HEK293 (cell line): ENCODE results near the gene CD82.
A peak's percentile ranks its signal among the peaks of the same experiment; 100 is the strongest.

Experiments used
- CTCF ChIA-PET: fragments of 350-600 bp; formaldehyde crosslinking; extraction: SDS; loops from one replicate; lab custom pipeline; 2021; ENCODE audit warnings: antibody characterized with exemption; lab: Yijun Ruan, JAX
- POLR2A ChIA-PET: fragments of 300-600 bp; formaldehyde crosslinking; extraction: SDS; loops from one replicate; lab custom pipeline; 2020; ENCODE audit warnings: antibody characterized with exemption, inconsistent platforms; lab: Yijun Ruan, JAX
- H3K27ac ChIP-seq: fragments of 200-500 bp; sonication (Bioruptor generic); 2 replicates; pipeline ENCODE4 v1.5.1; 2014; ENCODE audit warnings: low read depth, low read length, control low read depth, inconsistent platforms; ENCODE audit errors: extremely low read depth
- H3K36me3 ChIP-seq, 2 experiments: fragments of 200-500 bp in 1 of 2; sonication (Bioruptor generic) in 1 of 2; 1 replicate in 1 of 2; 2 replicates in 1 of 2; pipeline ENCODE4 v1.5.1; 2014 to 2017; ENCODE audit warnings: inconsistent platforms in 2 of 2, low read length in 2 of 2; ENCODE audit not compliant: control insufficient read depth in 2 of 2, insufficient read depth in 1 of 2
- H3K4me1 ChIP-seq: fragments of 200-500 bp; sonication (Bioruptor generic); 2 replicates; pipeline ENCODE4 v1.5.1; 2014; ENCODE audit warnings: mild to moderate bottlenecking, low read length, inconsistent platforms; ENCODE audit not compliant: control insufficient read depth, insufficient read depth
- H3K4me3 ChIP-seq: 2 replicates; pipeline ENCODE4 v1.5.1; 2011; ENCODE audit warnings: low read depth, mild to moderate bottlenecking, control low read depth, low read length, moderate library complexity
- H3K9me3 ChIP-seq: fragments of 200-500 bp; sonication (Bioruptor generic); 2 replicates; pipeline ENCODE4 v1.5.1; 2014; ENCODE audit warnings: low read depth, low read length, inconsistent platforms; ENCODE audit not compliant: control insufficient read depth, insufficient read depth
- BCL11B ChIP-seq: fragments of 450-650 bp; formaldehyde crosslinking; IDR thresholded peaks from 2 replicates; pipeline ENCODE4 v1.5.1; 2016; ENCODE audit warnings: low read depth, missing biosample characterization, missing genetic modification characterization
- FEZF1 ChIP-seq: fragments of 450-650 bp; formaldehyde crosslinking; IDR thresholded peaks from 2 replicates; pipeline ENCODE4 v1.5.1; 2016; ENCODE audit warnings: missing biosample characterization, missing genetic modification characterization
- KLF7 ChIP-seq: fragments of 450-650 bp; formaldehyde crosslinking; IDR thresholded peaks from 2 replicates; pipeline ENCODE4 v1.5.1; 2016; ENCODE audit warnings: missing biosample characterization, missing genetic modification characterization, borderline replicate concordance
- REPIN1 ChIP-seq: fragments of 450-650 bp; formaldehyde crosslinking; IDR thresholded peaks from 2 replicates; pipeline ENCODE4 v1.5.1; 2017; ENCODE audit warnings: missing biosample characterization, missing genetic modification characterization, low read depth
- SP2 ChIP-seq: fragments of 450-650 bp; formaldehyde crosslinking; IDR thresholded peaks from 2 replicates; pipeline ENCODE4 v1.5.1; 2016; ENCODE audit warnings: missing biosample characterization, missing genetic modification characterization
- ZEB2 ChIP-seq: fragments of 450-650 bp; formaldehyde crosslinking; IDR thresholded peaks from 2 replicates; pipeline ENCODE4 v1.5.1; 2016; ENCODE audit warnings: missing biosample characterization, missing genetic modification characterization
- ZFHX2 ChIP-seq: fragments of 450-650 bp; formaldehyde crosslinking; conservative IDR thresholded peaks from 2 replicates; pipeline ENCODE4 v1.5.1; 2016; ENCODE audit warnings: missing biosample characterization, missing genetic modification characterization
- ZNF132 ChIP-seq: fragments of 450-650 bp; formaldehyde crosslinking; IDR thresholded peaks from 2 replicates; pipeline ENCODE4 v1.5.1; 2017; ENCODE audit warnings: missing biosample characterization, missing genetic modification characterization, borderline replicate concordance
- ZNF133 ChIP-seq: fragments of 450-650 bp; formaldehyde crosslinking; IDR thresholded peaks from 2 replicates; pipeline ENCODE4 v1.5.1; 2016; ENCODE audit warnings: missing biosample characterization, missing genetic modification characterization
- ZNF174 ChIP-seq: fragments of 450-650 bp; formaldehyde crosslinking; IDR thresholded peaks from 2 replicates; pipeline ENCODE4 v1.5.0; 2017; ENCODE audit warnings: missing biosample characterization, mild to moderate bottlenecking, missing genetic modification characterization
- ZNF211 ChIP-seq: fragments of 450-650 bp; formaldehyde crosslinking; IDR thresholded peaks from 2 replicates; pipeline ENCODE4 v1.5.1; 2016; ENCODE audit warnings: low read depth, missing biosample characterization, missing genetic modification characterization
- ZNF350 ChIP-seq: fragments of 450-650 bp; formaldehyde crosslinking; IDR thresholded peaks from 2 replicates; pipeline ENCODE4 v1.5.0; 2017; ENCODE audit warnings: missing biosample characterization, mild to moderate bottlenecking, missing genetic modification characterization
- ZNF747 ChIP-seq: fragments of 450-650 bp; formaldehyde crosslinking; IDR thresholded peaks from 2 replicates; pipeline ENCODE4 v1.5.1; 2016; ENCODE audit warnings: missing biosample characterization, missing genetic modification characterization
- TF ChIP-seq, protein P1 (sequence below): fragments of 450-650 bp; formaldehyde crosslinking; IDR thresholded peaks from 2 replicates; pipeline ENCODE4 v1.5.1; 2016; ENCODE audit warnings: missing biosample characterization, missing genetic modification characterization
- TF ChIP-seq, protein P2 (sequence below): fragments of 450-650 bp; formaldehyde crosslinking; IDR thresholded peaks from 2 replicates; pipeline ENCODE4 v1.5.1; 2016; ENCODE audit warnings: missing biosample characterization, missing genetic modification characterization
- TF ChIP-seq, protein P3 (sequence below): fragments of 450-650 bp; formaldehyde crosslinking; IDR thresholded peaks from 2 replicates; pipeline ENCODE4 v1.5.1; 2016; ENCODE audit warnings: missing biosample characterization, missing genetic modification characterization
- TF ChIP-seq, protein P4 (sequence below): fragments of 450-650 bp; formaldehyde crosslinking; IDR thresholded peaks from 2 replicates; pipeline ENCODE4 v1.5.0; 2017; ENCODE audit warnings: missing biosample characterization, missing genetic modification characterization, borderline replicate concordance
- TF ChIP-seq, protein P5 (sequence below): fragments of 450-650 bp; formaldehyde crosslinking; IDR thresholded peaks from 2 replicates; pipeline ENCODE4 v1.5.1; 2017; ENCODE audit warnings: missing biosample characterization, missing genetic modification characterization

Gene CD82

DNA sequence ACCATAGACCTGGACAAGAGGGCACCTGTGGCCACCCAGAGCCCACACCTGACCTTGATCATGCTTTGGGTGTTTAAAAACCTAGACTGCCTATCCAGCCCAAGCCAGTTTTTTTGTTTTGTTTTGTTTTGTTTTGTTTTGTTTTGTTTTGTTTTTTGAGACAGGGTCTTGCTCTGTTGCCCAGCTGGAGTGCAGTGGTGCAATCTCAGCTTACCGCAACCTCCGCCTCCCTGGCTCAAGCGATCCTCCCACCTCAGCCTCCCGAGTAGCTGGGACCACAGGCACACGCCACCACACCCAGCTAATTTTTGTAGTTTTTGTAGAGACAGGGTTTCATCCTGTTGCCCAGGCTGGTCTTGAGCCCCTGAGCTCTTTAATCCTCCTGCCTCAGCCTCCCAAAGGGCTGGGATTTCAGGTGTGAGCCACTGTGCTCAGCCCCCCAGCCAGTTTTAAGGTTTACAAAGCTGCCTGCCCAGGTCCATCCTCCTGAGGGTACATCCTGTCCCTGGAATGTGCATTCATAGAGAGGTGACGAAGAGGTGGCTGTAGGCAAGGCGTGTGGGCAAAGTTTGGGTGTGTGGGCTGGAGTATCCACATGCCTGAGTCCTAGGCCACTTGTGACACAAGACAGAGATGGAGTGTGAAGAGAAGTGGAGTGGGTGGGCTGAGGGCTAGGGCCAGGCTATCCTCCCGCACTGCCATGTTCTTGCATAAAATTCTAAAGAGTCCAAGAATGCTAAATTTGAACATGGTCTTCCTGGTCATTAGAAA, 3.3 kb upstream of the CD82 start (continued):
- TF ChIP-seq SP2 (tag by site-specific recombination) (no peak), ZNF132 (tag by site-specific recombination) (no peak), ZFHX2 (tag by site-specific recombination) (peak; percentile 80)
- TF ChIP-seq, all 188 proteins: peak for 2

DNA sequence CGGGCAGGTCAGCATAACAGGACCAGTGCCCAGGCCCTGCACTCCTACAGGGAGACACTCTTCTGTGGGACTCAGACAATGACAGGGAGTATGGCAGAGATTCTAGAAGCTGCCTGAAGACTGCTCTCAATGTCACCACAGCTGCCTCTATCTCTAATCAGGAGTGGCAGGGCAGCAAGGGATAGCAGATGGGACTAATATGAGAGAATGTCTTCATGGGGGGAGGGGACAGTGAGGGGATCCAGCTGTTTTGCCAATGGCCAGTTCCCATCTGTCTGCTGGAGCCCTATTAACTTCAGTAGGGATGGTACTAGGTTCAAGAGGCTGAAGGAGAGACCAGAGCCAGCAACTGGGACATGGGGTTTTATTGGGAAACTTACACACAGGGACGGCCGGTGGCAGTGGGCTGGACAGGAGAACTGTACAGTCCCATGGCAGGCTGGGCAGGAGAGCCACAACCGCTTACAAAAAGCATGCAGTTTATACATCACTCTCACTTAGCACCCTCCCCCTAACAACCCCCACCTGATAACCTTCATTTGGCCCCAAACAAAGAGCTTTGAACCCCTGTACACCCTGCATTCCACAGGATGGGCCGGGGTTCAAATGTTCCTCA, 2.5 kb upstream of the CD82 start:
- H3K4me1 ChIP-seq = no peaks in the 10 kb centered on the region; the same call in 1 of the 2 replicates
- TF ChIP-seq KLF7 (tag by site-specific recombination) = no peak
- TF ChIP-seq FEZF1 (tag by site-specific recombination) = no peak
- TF ChIP-seq ZEB2 (tag by site-specific recombination) = no peak
- no peak for TF ChIP-seq REPIN1 (tag by site-specific recombination)

DNA sequence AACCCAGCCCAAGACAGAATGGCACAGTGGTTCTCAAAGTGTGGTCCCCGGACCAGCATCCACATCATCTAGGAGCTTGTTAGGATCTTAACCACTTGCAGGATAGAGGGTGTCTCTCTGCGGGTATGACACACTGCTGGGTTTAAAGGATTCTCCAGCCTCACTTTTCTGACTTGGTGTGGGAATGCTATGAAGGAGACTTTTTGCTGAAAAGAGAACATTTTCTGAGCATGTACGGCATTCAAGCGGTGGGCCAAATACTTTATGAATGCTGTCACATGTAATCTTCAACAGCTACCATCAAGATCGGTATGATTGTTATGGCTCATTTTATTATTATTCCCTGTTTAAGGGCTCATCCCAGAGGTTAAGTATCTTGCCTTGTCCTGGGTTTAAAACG, 1.8 kb upstream of the CD82 start:
- no peak overlapping the region for H3K27ac ChIP-seq
- H3K4me3 ChIP-seq = no peak overlapping the region

More for the DNA sequence above, 2.5 kb upstream of the CD82 start:
- H3K27ac ChIP-seq = no peak overlapping the region
- H3K9me3 ChIP-seq = no peaks in the 10 kb centered on the region
- CTCF ChIA-PET = interaction anchor here (0.6 to 12.6 kb wide), 3 partner anchors 8 to 56 kb away, joined by 3 to 275 read pairs (median 4); no protein-coding TSS in a partner anchor
- POLR2A ChIA-PET = no interaction called here
- H3K4me3 ChIP-seq = no peak overlapping the region
- H3K36me3 ChIP-seq = no peaks in the 10 kb centered on the region

More for the DNA sequence above, 1.8 kb upstream of the CD82 start:
- CTCF ChIA-PET = interaction anchor here (0.6 to 12.6 kb wide), 4 partner anchors 8 to 55 kb away, joined by 3 to 275 read pairs (median 4); no protein-coding TSS in a partner anchor
- Histone ChIP-seq H3K9me3 (no peaks in the 10 kb centered on the region), H3K4me1 (no peaks in the 10 kb centered on the region; the same call in 1 of the 2 replicates), H3K36me3 (no peaks in the 10 kb centered on the region)
- no peak for TF ChIP-seq BCL11B (tag by site-specific recombination)
- no peak for TF ChIP-seq ZNF133 (tag by site-specific recombination)
- no peak for TF ChIP-seq ZNF174 (tag by site-specific recombination)
- TF ChIP-seq, protein P1, sequence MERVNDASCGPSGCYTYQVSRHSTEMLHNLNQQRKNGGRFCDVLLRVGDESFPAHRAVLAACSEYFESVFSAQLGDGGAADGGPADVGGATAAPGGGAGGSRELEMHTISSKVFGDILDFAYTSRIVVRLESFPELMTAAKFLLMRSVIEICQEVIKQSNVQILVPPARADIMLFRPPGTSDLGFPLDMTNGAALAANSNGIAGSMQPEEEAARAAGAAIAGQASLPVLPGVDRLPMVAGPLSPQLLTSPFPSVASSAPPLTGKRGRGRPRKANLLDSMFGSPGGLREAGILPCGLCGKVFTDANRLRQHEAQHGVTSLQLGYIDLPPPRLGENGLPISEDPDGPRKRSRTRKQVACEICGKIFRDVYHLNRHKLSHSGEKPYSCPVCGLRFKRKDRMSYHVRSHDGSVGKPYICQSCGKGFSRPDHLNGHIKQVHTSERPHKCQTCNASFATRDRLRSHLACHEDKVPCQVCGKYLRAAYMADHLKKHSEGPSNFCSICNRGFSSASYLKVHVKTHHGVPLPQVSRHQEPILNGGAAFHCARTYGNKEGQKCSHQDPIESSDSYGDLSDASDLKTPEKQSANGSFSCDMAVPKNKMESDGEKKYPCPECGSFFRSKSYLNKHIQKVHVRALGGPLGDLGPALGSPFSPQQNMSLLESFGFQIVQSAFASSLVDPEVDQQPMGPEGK (tag by site-specific recombination) = no peak
- TF ChIP-seq, protein P2, sequence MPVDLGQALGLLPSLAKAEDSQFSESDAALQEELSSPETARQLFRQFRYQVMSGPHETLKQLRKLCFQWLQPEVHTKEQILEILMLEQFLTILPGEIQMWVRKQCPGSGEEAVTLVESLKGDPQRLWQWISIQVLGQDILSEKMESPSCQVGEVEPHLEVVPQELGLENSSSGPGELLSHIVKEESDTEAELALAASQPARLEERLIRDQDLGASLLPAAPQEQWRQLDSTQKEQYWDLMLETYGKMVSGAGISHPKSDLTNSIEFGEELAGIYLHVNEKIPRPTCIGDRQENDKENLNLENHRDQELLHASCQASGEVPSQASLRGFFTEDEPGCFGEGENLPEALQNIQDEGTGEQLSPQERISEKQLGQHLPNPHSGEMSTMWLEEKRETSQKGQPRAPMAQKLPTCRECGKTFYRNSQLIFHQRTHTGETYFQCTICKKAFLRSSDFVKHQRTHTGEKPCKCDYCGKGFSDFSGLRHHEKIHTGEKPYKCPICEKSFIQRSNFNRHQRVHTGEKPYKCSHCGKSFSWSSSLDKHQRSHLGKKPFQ (tag by site-specific recombination) = no peak
- TF ChIP-seq ZNF350 (tag by site-specific recombination) = no peak
- TF ChIP-seq, protein P3, sequence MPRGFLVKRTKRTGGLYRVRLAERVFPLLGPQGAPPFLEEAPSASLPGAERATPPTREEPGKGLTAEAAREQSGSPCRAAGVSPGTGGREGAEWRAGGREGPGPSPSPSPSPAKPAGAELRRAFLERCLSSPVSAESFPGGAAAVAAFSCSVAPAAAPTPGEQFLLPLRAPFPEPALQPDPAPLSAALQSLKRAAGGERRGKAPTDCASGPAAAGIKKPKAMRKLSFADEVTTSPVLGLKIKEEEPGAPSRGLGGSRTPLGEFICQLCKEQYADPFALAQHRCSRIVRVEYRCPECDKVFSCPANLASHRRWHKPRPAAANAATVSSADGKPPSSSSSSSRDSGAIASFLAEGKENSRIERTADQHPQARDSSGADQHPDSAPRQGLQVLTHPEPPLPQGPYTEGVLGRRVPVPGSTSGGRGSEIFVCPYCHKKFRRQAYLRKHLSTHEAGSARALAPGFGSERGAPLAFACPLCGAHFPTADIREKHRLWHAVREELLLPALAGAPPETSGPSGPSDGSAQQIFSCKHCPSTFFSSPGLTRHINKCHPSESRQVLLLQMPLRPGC (tag by site-specific recombination) = no peak
- TF ChIP-seq, protein P4, sequence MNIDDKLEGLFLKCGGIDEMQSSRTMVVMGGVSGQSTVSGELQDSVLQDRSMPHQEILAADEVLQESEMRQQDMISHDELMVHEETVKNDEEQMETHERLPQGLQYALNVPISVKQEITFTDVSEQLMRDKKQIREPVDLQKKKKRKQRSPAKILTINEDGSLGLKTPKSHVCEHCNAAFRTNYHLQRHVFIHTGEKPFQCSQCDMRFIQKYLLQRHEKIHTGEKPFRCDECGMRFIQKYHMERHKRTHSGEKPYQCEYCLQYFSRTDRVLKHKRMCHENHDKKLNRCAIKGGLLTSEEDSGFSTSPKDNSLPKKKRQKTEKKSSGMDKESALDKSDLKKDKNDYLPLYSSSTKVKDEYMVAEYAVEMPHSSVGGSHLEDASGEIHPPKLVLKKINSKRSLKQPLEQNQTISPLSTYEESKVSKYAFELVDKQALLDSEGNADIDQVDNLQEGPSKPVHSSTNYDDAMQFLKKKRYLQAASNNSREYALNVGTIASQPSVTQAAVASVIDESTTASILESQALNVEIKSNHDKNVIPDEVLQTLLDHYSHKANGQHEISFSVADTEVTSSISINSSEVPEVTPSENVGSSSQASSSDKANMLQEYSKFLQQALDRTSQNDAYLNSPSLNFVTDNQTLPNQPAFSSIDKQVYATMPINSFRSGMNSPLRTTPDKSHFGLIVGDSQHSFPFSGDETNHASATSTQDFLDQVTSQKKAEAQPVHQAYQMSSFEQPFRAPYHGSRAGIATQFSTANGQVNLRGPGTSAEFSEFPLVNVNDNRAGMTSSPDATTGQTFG (tag by site-specific recombination) = no peak
- TF ChIP-seq ZNF747 (tag by site-specific recombination) = no peak
- TF ChIP-seq ZNF211 (tag by site-specific recombination) = no peak
- TF ChIP-seq, protein P5, sequence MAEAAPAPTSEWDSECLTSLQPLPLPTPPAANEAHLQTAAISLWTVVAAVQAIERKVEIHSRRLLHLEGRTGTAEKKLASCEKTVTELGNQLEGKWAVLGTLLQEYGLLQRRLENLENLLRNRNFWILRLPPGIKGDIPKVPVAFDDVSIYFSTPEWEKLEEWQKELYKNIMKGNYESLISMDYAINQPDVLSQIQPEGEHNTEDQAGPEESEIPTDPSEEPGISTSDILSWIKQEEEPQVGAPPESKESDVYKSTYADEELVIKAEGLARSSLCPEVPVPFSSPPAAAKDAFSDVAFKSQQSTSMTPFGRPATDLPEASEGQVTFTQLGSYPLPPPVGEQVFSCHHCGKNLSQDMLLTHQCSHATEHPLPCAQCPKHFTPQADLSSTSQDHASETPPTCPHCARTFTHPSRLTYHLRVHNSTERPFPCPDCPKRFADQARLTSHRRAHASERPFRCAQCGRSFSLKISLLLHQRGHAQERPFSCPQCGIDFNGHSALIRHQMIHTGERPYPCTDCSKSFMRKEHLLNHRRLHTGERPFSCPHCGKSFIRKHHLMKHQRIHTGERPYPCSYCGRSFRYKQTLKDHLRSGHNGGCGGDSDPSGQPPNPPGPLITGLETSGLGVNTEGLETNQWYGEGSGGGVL (tag by site-specific recombination) = no peak
- POLR2A ChIA-PET = no interaction called here
